Tibial artery (tissue), 4 donors: Measurements from ENCODE around the gene KPNA6.
A peak's percentile ranks its signal among the peaks of the same experiment; 100 is the strongest.

Experiments used
- DNase-seq, 2 donors: peaks; one replicate each; pipeline ENCODE4 v3.0.0-alpha.2; 2019
- H3K27ac ChIP-seq, 2 donors: fragments of 200-600 bp; sonication (generic) in 1 of 2; 1 replicate in 1 of 2; 2 replicates in 1 of 2; pipeline ENCODE4 v1.5.1; 2018 to 2019; ENCODE audit warnings: mild to moderate bottlenecking in 1 of 2
- H3K27me3 ChIP-seq, 2 donors: fragments of 200-600 bp; sonication (generic) in 1 of 2; one replicate each; pipeline versions ENCODE4 v1.5.1 to v1.6.0; 2016 to 2019
- H3K36me3 ChIP-seq, 3 donors: fragments of 200-600 bp; sonication (generic) in 2 of 3; one replicate each; pipeline ENCODE4 v1.5.1; 2016 to 2019; ENCODE audit warnings: mild to moderate bottlenecking in 2 of 3
- H3K4me1 ChIP-seq, 4 donors: fragments of 200-600 bp; sonication (generic) in 2 of 4; 1 replicate in 3 of 4; 2 replicates in 1 of 4; pipeline ENCODE4 v1.5.1; 2016 to 2019
- H3K4me3 ChIP-seq, 2 donors: fragments of 200-600 bp; sonication (generic) in 1 of 2; 1 replicate in 1 of 2; 2 replicates in 1 of 2; pipeline ENCODE4 v1.5.1; 2018 to 2019; ENCODE audit warnings: mild to moderate bottlenecking in 2 of 2
- H3K9me3 ChIP-seq, 3 donors: fragments of 200-600 bp; sonication (generic) in 1 of 3; one replicate each; pipeline ENCODE4 v1.5.1; 2016 to 2019
- CTCF ChIP-seq, 2 experiments: fragments of 200-600 bp in 1 of 2; fragments of 450-650 bp in 1 of 2; IDR thresholded peaks; one replicate each; pipeline ENCODE4 v1.5.1; 2017 to 2019; ENCODE audit warnings: antibody characterized with exemption in 2 of 2, mild to moderate bottlenecking in 1 of 2, moderate library complexity in 1 of 2
- intact Hi-C: fragments of 100-400 bp; cut with DNase I; formaldehyde crosslinking; loops from one replicate; pipeline ENCODE4 v1.15.0; 2023; ENCODE audit warnings: low total_unique reads

The KPNA6 gene

GRCh38 chr1:32205401-32206370, 97.8 kb downstream of the KPNA6 start, which contains the start of gene IQCC:
TSS of gene IQCC (plus strand) at chr1:32205671. CDS start at chr1:32205682, 11 bp downstream.
- intact Hi-C loops: loop anchor here (5.0 kb wide), 1 partner anchor 37 kb away; no protein-coding TSS in a partner anchor
- TF ChIP-seq CTCF (IDR thresholded peaks at IDR 0.05): no peak
- peak; percentile 78 to 91 for DNase-seq
- Histone ChIP-seq H3K27me3 (no peaks in the 10 kb centered on the region), H3K36me3 (no peaks in the 10 kb centered on the region), H3K4me1 (peaks cover 0 to 33% (median 22%) of the 10 kb centered on the region in 4 donors), H3K9me3 (no peaks in the 10 kb centered on the region), H3K4me3 (peak within 1 kb of the TSS; percentile 52 to 71), H3K27ac (peak within 1 kb of the TSS; percentile 53 to 60)

- TF ChIP-seq CTCF (IDR thresholded peaks at IDR 0.05): no peak
- Histone ChIP-seq H3K4me1 (peaks cover 0 to 16% (median 13%) of the 10 kb centered on the region in 4 donors), H3K27me3 (no peaks in the 10 kb centered on the region), H3K36me3 (peaks cover 0 to 7% (median 0%) of the 10 kb centered on the region in 3 donors), H3K27ac (no peak overlapping the region), H3K9me3 (no peaks in the 10 kb centered on the region), H3K4me3 (no peak overlapping the region)
- intact Hi-C loops: loop anchor here (5.0 kb wide), 1 partner anchor 34 kb away; no protein-coding TSS in a partner anchor
- no peak for DNase-seq
Measured at GRCh38 chr1:32208469-32208868, 100.6 kb downstream of the KPNA6 start.

GRCh38 chr1:32208891-32209328, 101.1 kb downstream of the KPNA6 start, which contains the start of gene DCDC2B:
TSS of gene DCDC2B (plus strand) at chr1:32209089. CDS start at chr1:32209094, 5 bp downstream.
- DNase-seq: no peak
- Histone ChIP-seq H3K4me3 (no peak within 1 kb of the TSS), H3K4me1 (peaks cover 0 to 16% (median 13%) of the 10 kb centered on the region in 4 donors), H3K27ac (no peak within 1 kb of the TSS), H3K9me3 (no peaks in the 10 kb centered on the region), H3K27me3 (no peaks in the 10 kb centered on the region), H3K36me3 (peaks cover 0 to 11% (median under 1%) of the 10 kb centered on the region in 3 donors)
- intact Hi-C loops: loop anchor here (5.0 kb wide), 1 partner anchor 33 kb away; no protein-coding TSS in a partner anchor
- no peak for TF ChIP-seq CTCF (IDR thresholded peaks at IDR 0.05)

- intact Hi-C loops: no loop called here
- Histone ChIP-seq H3K27me3 (no peaks in the 10 kb centered on the region), H3K4me3 (no peak overlapping the region), H3K36me3 (peaks cover 30 to 71% (median 35%) of the 10 kb centered on the region in 3 donors), H3K4me1 (peaks cover 0 to 12% (median 8%) of the 10 kb centered on the region in 4 donors), H3K9me3 (no peaks in the 10 kb centered on the region), H3K27ac (no peak overlapping the region)
- TF ChIP-seq CTCF (IDR thresholded peaks at IDR 0.05): peak; percentile 55 to 63
- peak in 1 of 2 donors; percentile 40 for DNase-seq
Measured at GRCh38 chr1:32215629-32216480, 108.0 kb downstream of the KPNA6 start.

- no peak overlapping the region for H3K27ac ChIP-seq
- DNase-seq: no peak
- no peaks in the 10 kb centered on the region for H3K27me3 ChIP-seq
- no peak for TF ChIP-seq CTCF (IDR thresholded peaks at IDR 0.05)
- intact Hi-C loops: no loop called here
- H3K4me3 ChIP-seq: no peak overlapping the region
- H3K4me1 ChIP-seq: peaks cover 0 to 19% (median 15%) of the 10 kb centered on the region in 4 donors
- peaks cover 30 to 71% (median 35%) of the 10 kb centered on the region in 3 donors for H3K36me3 ChIP-seq
- H3K9me3 ChIP-seq: no peaks in the 10 kb centered on the region
Measured at GRCh38 chr1:32216566-32216965, 108.7 kb downstream of the KPNA6 start.
